AG09319 (cell line): Measurements from ENCODE around the gene KIRREL2.

Experiments used
- DNase-seq: peaks from one replicate; pipeline ENCODE4 v3.0.0-alpha.2; 2010; ENCODE audit warnings: low read depth; ENCODE audit errors: extremely low read depth
- TF ChIP-seq, protein P1 (sequence below): IDR thresholded peaks from 2 replicates; pipeline ENCODE4 v1.5.1; 2011; ENCODE audit warnings: low read depth, mild to moderate bottlenecking, inconsistent platforms, low read length, moderate library complexity

Gene KIRREL2

GRCh38 chr19:35856546-35857149, at the start of gene KIRREL2:
KIRREL2 (plus strand) TSS chr19:35856911; CDS start chr19:35857120, 209 bp downstream.
- DNase-seq: no peak
- TF ChIP-seq, protein P1, sequence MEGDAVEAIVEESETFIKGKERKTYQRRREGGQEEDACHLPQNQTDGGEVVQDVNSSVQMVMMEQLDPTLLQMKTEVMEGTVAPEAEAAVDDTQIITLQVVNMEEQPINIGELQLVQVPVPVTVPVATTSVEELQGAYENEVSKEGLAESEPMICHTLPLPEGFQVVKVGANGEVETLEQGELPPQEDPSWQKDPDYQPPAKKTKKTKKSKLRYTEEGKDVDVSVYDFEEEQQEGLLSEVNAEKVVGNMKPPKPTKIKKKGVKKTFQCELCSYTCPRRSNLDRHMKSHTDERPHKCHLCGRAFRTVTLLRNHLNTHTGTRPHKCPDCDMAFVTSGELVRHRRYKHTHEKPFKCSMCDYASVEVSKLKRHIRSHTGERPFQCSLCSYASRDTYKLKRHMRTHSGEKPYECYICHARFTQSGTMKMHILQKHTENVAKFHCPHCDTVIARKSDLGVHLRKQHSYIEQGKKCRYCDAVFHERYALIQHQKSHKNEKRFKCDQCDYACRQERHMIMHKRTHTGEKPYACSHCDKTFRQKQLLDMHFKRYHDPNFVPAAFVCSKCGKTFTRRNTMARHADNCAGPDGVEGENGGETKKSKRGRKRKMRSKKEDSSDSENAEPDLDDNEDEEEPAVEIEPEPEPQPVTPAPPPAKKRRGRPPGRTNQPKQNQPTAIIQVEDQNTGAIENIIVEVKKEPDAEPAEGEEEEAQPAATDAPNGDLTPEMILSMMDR: no peak

- TF ChIP-seq, protein P1: no peak
- no peak for DNase-seq
These were observed 49.1 kb upstream of the KIRREL2 start for GRCh38 chr19:35807633-35808032.

DNA sequence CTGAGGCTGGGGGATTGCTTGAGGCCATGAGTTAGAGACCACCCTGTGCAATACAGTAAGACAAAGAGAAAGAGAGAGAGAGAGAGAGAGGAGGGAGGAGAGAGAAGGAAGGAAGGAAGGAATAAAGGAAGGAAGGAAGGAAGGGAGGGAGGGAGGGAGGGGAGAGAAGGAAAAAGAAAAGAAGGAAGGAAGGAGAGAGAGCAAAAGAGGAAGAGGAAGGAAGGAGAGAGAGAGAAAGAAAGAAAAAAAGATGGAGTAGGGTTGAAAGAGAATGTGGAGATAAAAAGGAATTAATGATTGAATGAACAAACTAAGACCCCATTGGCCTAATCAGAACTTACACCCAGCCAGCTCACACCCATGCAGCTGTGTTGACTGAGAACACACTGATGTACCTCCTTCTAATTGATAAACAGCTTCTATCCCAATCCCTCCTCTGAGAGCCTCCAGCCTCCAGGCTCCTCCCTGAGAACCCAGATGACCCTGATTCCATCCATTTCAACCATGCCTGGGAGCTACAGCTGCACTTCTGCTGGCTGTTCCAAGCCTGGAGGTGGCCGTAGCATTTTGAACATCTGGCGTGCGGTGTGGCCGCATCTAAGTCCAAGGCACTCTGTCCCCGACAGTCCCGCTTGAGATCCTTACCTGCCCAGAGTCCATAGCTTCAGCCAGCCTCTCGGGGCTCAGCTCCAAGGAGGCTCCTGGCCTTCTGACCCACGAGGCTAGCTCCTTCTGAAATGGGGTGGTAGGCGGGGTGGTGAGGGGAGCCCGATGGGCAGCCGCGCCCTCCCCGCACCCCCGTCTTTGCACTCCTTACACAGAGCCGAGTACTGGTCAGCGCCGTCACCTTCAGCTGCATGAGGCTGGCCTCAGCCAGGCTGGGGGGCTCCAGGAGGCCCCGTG, 45.1 kb upstream of the KIRREL2 start:
- no peak for DNase-seq
- TF ChIP-seq, protein P1: no peak

- no peak for DNase-seq
- TF ChIP-seq, protein P1: no peak
These were observed 44.3 kb upstream of the KIRREL2 start, which contains the start of gene PRODH2 for GRCh38 chr19:35812220-35813042. PRODH2 (minus strand) TSS chr19:35812845; CDS start chr19:35812805, 40 bp downstream.

- TF ChIP-seq, protein P1: no peak
- DNase-seq: no peak
These were observed 43.4 kb upstream of the KIRREL2 start for GRCh38 chr19:35813043-35813890.

DNA sequence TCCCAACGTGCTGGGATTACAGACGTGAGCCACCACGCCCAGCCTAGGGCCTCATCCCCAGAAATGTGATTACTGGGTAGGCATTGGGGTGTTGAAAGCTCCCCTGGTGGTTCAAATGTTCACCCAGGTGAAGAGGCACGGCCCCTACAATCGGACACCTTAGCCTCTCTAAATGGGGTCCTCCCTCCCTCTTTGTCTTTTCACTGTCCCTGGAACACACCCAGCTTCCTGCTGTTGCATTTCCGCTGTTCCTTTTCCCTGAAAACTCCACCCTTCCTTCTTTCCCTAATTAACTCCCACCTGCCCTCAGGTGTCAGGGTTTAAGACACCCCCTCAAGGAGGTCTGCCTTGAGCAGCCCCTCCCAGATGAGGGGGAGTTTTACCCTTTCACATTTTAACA, 40.4 kb upstream of the KIRREL2 start:
- TF ChIP-seq, protein P1: no peak
- DNase-seq: no peak
